ENCODE measurements around the gene CNST.

Gene CNST

GRCh38 chr1:246566128-246566812 is at the start of gene CNST, which contains the start of gene TFB2M:
CNST (plus strand) TSS chr1:246566456; CDS start chr1:246591563, 25,107 bp downstream.
TFB2M (minus strand) TSS chr1:246566261; CDS start chr1:246566138, 123 bp downstream.
- peak within 1 kb of the TSS; percentile 98 for H3K4me3 ChIP-seq (ENCODE audit: control insufficient read depth, low read depth, low read length)
- TF ChIP-seq CTCF (conservative IDR thresholded peaks at IDR 0.05; ENCODE audit: control insufficient read depth, insufficient read depth, low read depth, low read length), result no peak
- DNase-seq (ENCODE audit: low read depth), result peak; percentile 99

GRCh38 chr1:246517391-246517790 is 48.9 kb upstream of the CNST start:
- TF ChIP-seq CTCF (conservative IDR thresholded peaks at IDR 0.05; ENCODE audit: control insufficient read depth, insufficient read depth, low read depth, low read length), result no peak
- DNase-seq (ENCODE audit: low read depth), result no peak
- H3K4me3 ChIP-seq (ENCODE audit: control insufficient read depth, low read depth, low read length), result no peak overlapping the region

- no peak for DNase-seq (ENCODE audit: low read depth)
- no peak for TF ChIP-seq CTCF (conservative IDR thresholded peaks at IDR 0.05; ENCODE audit: control insufficient read depth, insufficient read depth, low read depth, low read length)
- H3K4me3 ChIP-seq (ENCODE audit: control insufficient read depth, low read depth, low read length), result no peak overlapping the region
Measured at GRCh38 chr1:246518456-246519205, 47.6 kb upstream of the CNST start.

- no peak for DNase-seq (ENCODE audit: low read depth)
- no peak overlapping the region for H3K4me3 ChIP-seq (ENCODE audit: control insufficient read depth, low read depth, low read length)
- TF ChIP-seq CTCF (conservative IDR thresholded peaks at IDR 0.05; ENCODE audit: control insufficient read depth, insufficient read depth, low read depth, low read length), result no peak
Measured at GRCh38 chr1:246519514-246519913, 46.7 kb upstream of the CNST start.

GRCh38 chr1:246526380-246526779 is 39.9 kb upstream of the CNST start:
- no peak for DNase-seq (ENCODE audit: low read depth)
- TF ChIP-seq CTCF (conservative IDR thresholded peaks at IDR 0.05; ENCODE audit: control insufficient read depth, insufficient read depth, low read depth, low read length), result no peak
- no peak overlapping the region for H3K4me3 ChIP-seq (ENCODE audit: control insufficient read depth, low read depth, low read length)

GRCh38 chr1:246526915-246527314 is 39.3 kb upstream of the CNST start:
- H3K4me3 ChIP-seq (ENCODE audit: control insufficient read depth, low read depth, low read length), result no peak overlapping the region
- no peak for DNase-seq (ENCODE audit: low read depth)
- TF ChIP-seq CTCF (conservative IDR thresholded peaks at IDR 0.05; ENCODE audit: control insufficient read depth, insufficient read depth, low read depth, low read length), result no peak
